Measurements from ENCODE around the gene JMJD8.

The JMJD8 gene

DNA sequence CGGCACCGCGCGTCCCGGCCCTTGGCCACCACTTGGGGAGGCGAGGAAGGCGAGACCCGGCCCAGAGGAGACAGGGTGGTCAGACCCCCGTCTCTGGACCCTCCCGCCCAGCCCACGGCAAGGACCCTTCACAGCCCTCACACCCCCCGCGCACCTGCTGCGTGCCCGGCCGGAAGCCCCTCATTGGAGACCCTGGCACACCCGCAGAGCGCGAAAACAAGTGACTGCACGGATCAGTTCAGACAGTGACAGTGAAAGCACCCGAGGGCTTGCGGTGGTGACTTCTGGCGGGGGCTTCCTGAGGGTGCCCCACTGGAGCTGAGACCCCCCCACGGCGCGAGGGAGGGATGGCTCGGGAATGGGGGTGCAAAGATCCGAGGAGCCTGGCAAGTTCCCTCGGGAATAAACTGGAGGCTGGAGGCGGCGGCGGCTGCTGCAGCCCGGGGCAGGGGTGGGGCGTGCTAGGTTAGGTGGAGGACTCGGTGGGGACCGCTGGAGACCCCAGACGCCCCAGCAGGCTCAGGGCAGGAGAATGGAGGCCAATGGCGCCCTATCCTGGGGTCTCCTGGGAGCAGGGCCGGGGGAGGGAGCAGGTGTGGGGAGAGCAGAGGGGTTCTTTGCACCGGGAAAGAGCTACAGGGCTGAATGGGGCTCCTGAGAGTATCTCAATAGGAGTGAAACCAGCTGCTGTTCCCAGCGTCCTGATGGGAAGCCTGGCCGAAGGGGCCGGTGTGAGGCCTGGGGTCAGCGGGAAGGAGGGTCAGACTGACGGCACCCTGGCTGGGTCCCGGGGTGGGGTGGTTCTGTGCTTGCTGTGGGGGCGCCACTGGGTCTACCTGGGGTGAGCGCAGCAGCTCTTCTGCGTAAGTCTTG is 22.3 kb upstream of the JMJD8 start:
- H3K27ac ChIP-seq (ENCODE audit: extremely low read depth, low read depth, low read length): no peak overlapping the region
- ChIA-PET CTCF (interaction anchor here (0.6 to 1.1 kb wide), 3 partner anchors 10 to 79 kb away, joined by 3 to 5 read pairs (median 3); no protein-coding TSS in a partner anchor), POLR2A (interaction anchor here (0.6 to 2.3 kb wide), 4 partner anchors 11 to 43 kb away, joined by 3 to 8 read pairs (median 4); partner anchors contain the start of genes ANTKMT and STUB1)
- no peaks in the 10 kb centered on the region for H3K36me3 ChIP-seq (ENCODE audit: control insufficient read depth in 2 of 2, insufficient read depth in 1 of 2, low read length in 2 of 2)
- peak overlapping the region; percentile 4; the same call in 1 of the 2 replicates for H3K4me3 ChIP-seq (ENCODE audit: low read depth, low read length)
- TF ChIP-seq ZNF184 (tag by site-specific recombination; IDR thresholded peaks at IDR 0.05) (no peak), ZNF350 (tag by site-specific recombination; IDR thresholded peaks at IDR 0.05) (no peak), ZNF335 (tag by site-specific recombination; conservative IDR thresholded peaks at IDR 0.05) (peak; percentile 84), GLIS1 (tag by site-specific recombination; IDR thresholded peaks at IDR 0.05) (peak; percentile 60), ZBTB8A (tag by site-specific recombination; IDR thresholded peaks at IDR 0.05) (0 out of 2 replicates have a peak, but pooled peaks have one; percentile 54), ZBTB48 (tag by site-specific recombination; IDR thresholded peaks at IDR 0.05) (no peak), HIC1 (tag by site-specific recombination; IDR thresholded peaks at IDR 0.05) (peak; percentile 68; the same call in 1 of the 2 replicates), GLIS2 (tag by site-specific recombination; IDR thresholded peaks at IDR 0.05) (peak; percentile 84), PATZ1 (tag by site-specific recombination; IDR thresholded peaks at IDR 0.05) (peak; percentile 89), ZNF10 (tag by site-specific recombination; IDR thresholded peaks at IDR 0.05) (peak; percentile 12; the same call in 1 of the 2 replicates), ZBTB26 (tag by site-specific recombination; optimal IDR thresholded peaks at IDR 0.05) (peak; percentile 53), ZNF157 (tag by site-specific recombination; IDR thresholded peaks at IDR 0.05) (no peak), SETDB1 (IDR thresholded peaks at IDR 0.05; ENCODE audit: insufficient read length, low read length) (no peak), SCRT2 (tag by site-specific recombination; IDR thresholded peaks at IDR 0.05) (peak; percentile 46; the same call in 1 of the 2 replicates), KLF17 (tag by site-specific recombination; IDR thresholded peaks at IDR 0.05) (0 out of 2 replicates have a peak, but pooled peaks have one; percentile 26), KLF1 (tag by site-specific recombination; IDR thresholded peaks at IDR 0.05) (peak; percentile 36; the same call in 1 of the 2 replicates), ZIC2 (tag by site-specific recombination; IDR thresholded peaks at IDR 0.05) (peak; percentile 90), KLF10 (tag by site-specific recombination; IDR thresholded peaks at IDR 0.05) (0 out of 2 replicates have a peak, but pooled peaks have one; percentile 0), ZBTB7A (tag by site-specific recombination; IDR thresholded peaks at IDR 0.05; ENCODE audit: low read depth) (peak; percentile 82)
- TF ChIP-seq, protein P1, sequence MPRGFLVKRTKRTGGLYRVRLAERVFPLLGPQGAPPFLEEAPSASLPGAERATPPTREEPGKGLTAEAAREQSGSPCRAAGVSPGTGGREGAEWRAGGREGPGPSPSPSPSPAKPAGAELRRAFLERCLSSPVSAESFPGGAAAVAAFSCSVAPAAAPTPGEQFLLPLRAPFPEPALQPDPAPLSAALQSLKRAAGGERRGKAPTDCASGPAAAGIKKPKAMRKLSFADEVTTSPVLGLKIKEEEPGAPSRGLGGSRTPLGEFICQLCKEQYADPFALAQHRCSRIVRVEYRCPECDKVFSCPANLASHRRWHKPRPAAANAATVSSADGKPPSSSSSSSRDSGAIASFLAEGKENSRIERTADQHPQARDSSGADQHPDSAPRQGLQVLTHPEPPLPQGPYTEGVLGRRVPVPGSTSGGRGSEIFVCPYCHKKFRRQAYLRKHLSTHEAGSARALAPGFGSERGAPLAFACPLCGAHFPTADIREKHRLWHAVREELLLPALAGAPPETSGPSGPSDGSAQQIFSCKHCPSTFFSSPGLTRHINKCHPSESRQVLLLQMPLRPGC (tag by site-specific recombination; IDR thresholded peaks at IDR 0.05): no peak
- H3K4me1 ChIP-seq (ENCODE audit: control insufficient read depth, insufficient read depth, low read length): peaks cover 5% of the 10 kb centered on the region
- no peaks in the 10 kb centered on the region for H3K9me3 ChIP-seq (ENCODE audit: control insufficient read depth, insufficient read depth, low read depth, low read length)

All from HEK293 (cell line).